Activated T-cell treated with anti-CD3 and anti-CD28 coated beads for 48 hours (primary cell): ENCODE data around the gene DMXL2.
"Not testable (repeated sequence)": the region's sequence is repeated elsewhere in the genome, so short reads cannot be mapped to it uniquely, and the experiment has no call there.

ENCODE experiments used
- DNase-seq: peaks from one replicate; pipeline ENCODE4 v3.0.0-alpha.2; 2020; ENCODE audit warnings: low read depth

DMXL2 gene

DNA sequence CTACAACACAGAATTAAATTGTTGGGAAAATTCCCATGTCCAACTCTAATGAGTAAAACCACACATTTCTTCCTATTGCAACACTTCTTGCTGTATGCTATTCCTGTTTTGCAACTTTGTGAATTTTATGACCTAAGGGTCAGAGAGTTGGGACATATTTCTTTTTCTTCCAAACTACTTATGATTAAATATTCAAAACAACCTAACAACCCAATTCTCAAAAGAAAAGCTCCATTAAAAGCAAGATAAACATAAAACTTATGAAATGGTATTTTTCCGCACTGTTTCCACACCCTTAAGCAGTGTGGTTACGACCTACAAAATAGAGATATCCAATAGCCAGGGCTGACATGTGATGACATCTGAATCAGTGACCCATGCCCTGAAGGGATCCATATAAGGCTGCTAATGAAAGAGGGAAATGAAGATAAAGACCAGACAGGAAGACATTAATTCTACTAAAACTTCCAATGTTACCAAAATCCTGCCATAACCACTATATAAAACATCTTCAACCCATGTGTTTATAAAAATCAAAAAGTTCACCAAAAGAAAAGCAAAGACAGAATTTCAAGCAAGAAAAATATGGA lies 45.6 kb downstream of the DMXL2 start:
- no peak for DNase-seq

- DNase-seq, result no peak
Observed at GRCh38 chr15:51576286-51576850, 46.2 kb downstream of the DMXL2 start.

GRCh38 chr15:51575775-51576174 lies 46.8 kb downstream of the DMXL2 start:
- no peak for DNase-seq

DNA sequence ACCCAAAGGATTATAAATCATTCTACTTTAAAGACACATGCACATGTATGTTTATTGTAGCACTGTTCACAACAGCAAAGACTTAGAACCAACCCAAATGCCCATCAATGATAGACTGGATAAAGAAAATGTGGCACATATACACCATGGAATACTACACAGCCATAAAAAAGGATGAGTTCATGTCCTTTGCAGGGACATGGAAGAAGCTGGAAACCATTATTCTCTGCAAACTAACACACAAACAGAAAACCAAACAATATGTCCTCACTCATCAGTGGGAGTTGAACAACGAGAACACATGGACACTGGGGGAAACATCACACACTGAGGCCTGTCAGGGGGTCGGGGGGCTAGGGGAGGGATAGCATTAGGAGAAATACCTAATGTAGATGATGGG lies 49.2 kb downstream of the DMXL2 start:
- DNase-seq, result not testable (repeated sequence)

DNA sequence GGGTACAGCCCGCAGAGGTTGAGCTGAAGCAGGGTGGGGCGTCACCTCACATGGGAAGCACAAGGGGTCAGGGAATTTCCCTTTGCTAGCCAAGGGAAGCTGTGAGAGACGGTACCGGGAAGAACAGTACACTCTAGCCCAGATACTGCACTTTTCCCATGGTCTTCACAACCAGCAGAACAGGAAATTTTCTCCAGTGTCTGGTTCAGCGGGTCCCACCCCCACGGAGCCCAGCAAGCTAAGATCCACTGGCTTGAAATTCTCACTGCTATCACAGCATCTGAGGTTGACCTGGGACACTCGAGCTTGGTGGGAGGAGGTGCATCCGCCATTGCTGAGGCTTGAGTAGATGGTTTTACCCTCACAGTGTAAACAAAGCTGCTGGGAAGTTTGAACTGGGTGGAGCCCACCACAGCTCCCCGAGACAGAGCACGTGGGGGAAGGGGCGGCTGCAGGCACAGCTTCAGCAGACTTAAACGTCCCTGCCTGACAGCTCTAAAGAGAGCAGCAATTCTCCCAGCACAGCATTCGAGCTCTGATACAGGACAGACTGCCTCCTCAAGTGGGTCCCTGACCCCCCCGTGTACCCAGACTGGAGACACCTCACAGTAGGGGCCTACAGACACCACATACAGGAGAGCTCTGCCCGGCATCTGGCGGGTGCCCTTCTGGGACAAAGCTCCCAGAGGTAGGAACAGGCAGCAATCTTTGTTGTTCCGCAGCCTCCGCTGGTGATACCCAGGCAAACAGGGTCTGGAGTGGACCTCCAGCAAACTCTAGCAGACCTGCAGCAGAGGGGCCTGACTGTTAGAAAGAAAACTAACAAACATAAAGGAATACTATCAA lies 53.4 kb downstream of the DMXL2 start:
- not testable (repeated sequence) for DNase-seq

- DNase-seq, result no peak
Observed at GRCh38 chr15:51561271-51561670, 61.3 kb downstream of the DMXL2 start.

GRCh38 chr15:51558876-51559275 lies 63.7 kb downstream of the DMXL2 start:
- DNase-seq, result no peak

- no peak for DNase-seq
Observed at GRCh38 chr15:51558411-51558810, 64.2 kb downstream of the DMXL2 start.

GRCh38 chr15:51550841-51551240 lies 71.7 kb downstream of the DMXL2 start:
- no peak for DNase-seq

- no peak for DNase-seq
Observed at GRCh38 chr15:51547656-51548055, 74.9 kb downstream of the DMXL2 start.

DNA sequence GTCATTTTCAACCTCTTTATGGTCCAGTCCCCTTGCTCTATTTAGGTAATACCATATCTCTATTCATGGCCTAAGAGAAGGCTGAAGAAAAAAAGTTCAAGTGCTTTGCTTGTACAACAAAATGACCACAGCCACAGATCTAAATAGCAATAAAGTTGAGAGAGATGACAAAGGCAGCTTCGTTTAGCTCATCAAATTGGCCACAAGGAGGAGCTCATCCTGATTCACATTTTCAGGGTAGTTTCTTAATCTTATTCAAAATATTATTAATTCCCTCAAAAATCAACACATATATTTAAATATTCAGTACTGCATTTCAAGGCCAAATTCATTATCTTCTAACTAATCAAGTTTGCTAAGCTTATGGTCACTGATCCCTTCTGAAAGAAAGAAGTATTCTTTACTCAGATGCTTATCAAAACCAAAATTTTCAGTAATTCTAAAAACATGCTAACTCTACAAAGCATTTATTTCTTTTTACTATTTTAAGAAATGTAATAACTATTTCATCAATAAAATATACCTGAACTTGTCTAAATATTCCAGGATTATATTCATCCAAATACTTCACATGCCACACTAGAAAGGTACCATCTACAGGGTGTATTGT lies 85.5 kb downstream of the DMXL2 start:
- DNase-seq, result no peak

GRCh38 chr15:51533672-51534398 lies 88.7 kb downstream of the DMXL2 start:
- DNase-seq, result no peak

DNA sequence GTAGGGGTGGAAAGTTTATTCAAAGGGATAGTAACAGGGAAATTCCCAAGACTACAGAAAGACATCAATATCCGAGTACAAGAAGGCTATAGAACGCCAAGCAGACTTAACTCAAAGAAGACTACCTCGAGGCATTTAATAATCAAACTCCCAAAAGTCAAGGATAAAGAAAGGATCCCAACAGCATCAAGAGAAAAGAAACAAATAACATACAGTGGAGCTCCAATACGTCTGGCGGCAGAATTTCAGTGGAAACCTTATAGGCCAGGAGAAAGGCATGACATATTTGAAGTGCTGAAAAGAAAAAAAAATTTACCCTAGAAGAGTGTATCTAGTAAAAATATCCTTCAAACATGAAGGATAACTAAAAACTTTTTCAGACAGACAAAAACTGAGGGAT lies 95.6 kb downstream of the DMXL2 start:
- DNase-seq, result no peak

DNA sequence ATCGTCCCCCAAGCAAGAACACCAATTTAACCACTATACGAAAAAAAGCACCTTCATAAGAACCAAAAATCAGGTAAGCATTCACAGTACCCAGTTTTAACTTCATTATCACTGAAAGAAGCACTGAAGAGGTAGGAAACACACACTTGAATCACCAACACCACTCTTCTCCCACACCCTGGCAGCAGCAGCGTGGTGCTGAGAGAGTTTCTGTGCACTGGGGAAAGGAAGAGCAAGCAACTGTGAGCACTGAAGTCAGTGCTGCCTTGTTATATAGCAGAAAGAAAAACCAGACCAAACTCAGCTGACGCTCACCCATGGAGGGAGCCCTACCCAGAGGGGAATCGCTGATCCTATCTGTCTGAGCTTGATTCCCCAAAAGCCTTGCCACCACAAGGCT lies 98.2 kb downstream of the DMXL2 start:
- no peak for DNase-seq

DNA sequence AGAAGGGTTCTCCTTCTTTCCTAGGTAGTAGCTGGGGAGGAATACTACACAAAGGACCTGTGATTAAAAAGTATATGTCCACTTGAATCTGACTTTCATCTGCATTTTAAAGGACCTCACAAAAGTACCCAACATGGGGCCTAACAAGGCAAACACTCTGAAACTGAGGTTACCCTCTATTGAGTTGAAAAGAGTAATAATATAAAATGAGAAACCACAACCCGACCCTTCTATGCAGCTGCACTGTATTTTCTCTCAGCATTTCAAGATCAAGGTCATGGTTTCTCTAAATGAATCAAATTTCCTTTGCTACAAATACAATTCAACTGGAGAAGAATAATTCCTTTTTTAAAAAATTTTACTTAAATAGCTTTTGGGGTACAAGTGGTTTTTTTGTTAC lies 106.3 kb downstream of the DMXL2 start:
- no peak for DNase-seq

DNA sequence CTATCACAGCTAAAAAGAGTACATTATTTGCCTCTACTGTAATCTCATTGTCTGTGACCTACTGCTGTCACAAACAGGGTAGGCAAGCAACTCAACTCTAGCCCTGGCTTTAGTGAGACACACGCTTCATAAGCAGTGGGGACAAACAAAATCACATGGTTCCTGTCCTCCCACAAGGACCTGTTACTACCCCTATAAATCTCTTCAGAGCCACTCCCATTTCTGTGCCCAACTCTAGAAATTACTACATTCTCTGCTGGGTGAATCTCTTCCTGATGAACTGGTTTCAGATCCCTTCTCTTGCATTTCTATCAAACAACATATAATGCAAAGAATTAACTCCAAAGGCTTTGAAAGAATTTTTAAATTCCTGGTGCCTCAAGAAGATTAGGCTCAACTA lies 117.3 kb downstream of the DMXL2 start:
- DNase-seq, result no peak

- DNase-seq, result no peak
Observed at GRCh38 chr15:51503003-51503402, 119.6 kb downstream of the DMXL2 start.

DNA sequence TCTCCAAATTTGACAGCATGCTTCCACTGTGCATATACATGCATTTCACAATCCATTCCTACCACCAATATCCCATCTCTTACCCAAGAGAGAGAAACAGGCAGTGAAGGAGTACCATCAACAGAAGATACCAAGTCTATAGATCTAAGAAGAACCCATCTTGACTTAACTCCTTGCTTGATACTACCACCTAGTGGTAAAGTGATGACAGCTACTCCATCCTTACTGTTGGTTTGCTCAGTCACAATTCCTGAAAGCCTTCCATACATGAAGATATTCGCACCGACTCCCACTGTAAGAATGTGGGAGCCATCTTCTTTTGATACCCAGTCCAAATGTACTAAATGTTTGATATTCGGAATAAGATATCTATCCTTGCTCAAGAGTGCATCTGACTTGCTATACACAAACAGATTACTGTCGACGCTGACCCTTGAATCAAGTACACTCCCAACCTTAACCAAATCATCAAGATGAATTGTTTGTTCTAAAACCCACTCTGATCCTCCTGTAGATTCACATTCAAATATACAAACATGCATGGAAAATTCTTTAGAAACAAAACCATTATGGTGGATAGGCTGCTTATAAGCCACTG lies 123.1 kb downstream of the DMXL2 start:
- no peak for DNase-seq

DNA sequence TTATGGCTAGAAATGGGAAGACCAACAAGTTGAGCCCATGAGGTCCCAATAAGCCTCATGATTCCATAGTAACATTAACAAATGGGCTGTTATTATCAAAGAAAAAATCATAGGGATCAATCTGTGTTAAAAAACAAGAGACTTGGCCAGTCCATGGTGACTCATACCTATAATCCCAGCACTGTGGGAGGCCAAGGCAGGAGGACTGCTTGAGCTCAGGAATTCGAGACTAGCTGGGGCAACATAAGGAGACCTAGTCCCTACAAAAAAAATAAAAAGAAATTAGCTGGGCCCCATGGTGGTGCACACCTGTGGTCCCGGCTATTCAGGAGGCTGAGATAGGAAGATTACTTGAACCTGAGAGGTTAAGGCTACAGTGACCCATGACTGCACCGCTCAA lies 124.8 kb downstream of the DMXL2 start:
- no peak for DNase-seq

GRCh38 chr15:51496246-51496645 lies 126.3 kb downstream of the DMXL2 start:
- DNase-seq, result no peak

DNA sequence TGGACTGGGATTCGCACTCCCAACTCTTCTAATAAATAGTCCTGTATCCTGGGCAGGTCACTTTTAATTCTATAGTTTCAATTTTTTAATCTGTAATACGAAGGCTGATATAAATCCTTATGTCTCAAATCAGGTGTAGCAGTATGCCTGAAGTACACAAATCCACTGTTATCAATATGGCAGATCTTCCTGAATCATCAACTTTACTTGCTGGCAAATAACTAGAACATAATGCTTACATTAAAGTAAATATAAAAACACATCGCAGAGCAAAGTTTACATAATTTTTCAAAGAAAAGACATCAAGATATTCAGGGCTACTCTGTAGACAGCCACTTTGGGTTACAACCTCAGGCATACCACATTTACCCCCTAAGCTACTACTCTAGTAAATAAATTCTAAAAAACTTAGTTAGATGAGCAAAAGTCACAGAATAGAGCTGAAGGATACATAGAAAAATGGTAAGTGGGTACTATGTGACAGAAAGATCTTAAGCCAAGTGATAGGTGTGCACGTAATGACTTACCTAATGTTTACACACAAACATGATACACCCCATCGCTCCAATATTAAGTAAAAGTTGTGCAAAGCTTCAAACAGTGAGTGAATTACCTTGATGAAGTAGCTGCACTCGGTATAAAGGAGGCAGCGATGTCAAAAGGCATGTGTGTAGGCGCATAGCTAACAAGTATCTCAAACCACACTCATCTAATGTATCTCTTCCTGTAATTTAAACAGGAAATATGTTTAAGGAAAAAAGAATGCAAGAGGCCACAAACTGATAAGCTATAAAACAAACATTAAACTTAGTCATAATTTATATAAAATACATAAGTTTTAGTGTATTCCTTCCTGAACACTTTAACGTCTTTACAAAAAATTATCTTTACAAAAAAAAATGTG lies 127.9 kb downstream of the DMXL2 start:
- no peak for DNase-seq
